Measurements from ENCODE around the gene MMP23B. TPM values are rescaled to one million over a fixed set of nuclear protein-coding genes. Genes with fewer than 3 reads are reported as not detected.
"Not testable (repeated sequence)": the region's sequence is repeated elsewhere in the genome, so short reads cannot be mapped to it uniquely, and the experiment has no call there.

The MMP23B gene
- total RNA-seq, 1 donor from 2014 or later: 56.0 TPM

GRCh38 chr1:1630965-1631781 lies 800 bp upstream of the MMP23B start:
- peak; percentile 65 for DNase-seq (ENCODE audit: low spot score)

- not testable (repeated sequence) for DNase-seq (ENCODE audit: low spot score)
These were observed 1.4 kb downstream of the MMP23B start for GRCh38 chr1:1633409-1633808.

GRCh38 chr1:1634613-1635012 lies 2.6 kb downstream of the MMP23B start:
- DNase-seq (ENCODE audit: low spot score): not testable (repeated sequence)

GRCh38 chr1:1636621-1637478 lies 4.9 kb downstream of the MMP23B start:
- not testable (repeated sequence) for DNase-seq (ENCODE audit: low spot score)

- DNase-seq (ENCODE audit: low spot score): not testable (repeated sequence)
These were observed 5.5 kb downstream of the MMP23B start for GRCh38 chr1:1637479-1637875.

- not testable (repeated sequence) for DNase-seq (ENCODE audit: low spot score)
These were observed 6.6 kb downstream of the MMP23B start for GRCh38 chr1:1638528-1638927.

DNA sequence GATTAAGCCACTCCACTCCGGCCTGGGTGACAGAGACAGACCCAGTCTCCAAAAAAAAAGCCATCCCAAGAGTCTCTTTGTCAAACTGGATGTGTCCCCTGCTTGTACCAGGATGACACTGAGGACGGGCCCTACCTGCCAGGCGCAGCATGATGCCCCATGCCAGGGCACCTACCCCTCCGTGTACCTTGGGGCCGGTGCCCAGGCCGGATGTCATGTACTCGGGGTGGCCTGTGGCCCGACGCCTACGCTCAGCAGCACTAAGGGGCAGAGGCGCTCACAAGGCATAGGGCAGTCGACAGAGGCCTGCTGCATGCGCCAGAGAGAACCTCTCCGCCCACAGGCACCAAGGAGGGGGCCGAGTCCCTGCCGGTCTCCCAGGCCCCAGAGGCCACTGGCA lies 7.4 kb downstream of the MMP23B start:
- DNase-seq (ENCODE audit: low spot score): not testable (repeated sequence)

DNA sequence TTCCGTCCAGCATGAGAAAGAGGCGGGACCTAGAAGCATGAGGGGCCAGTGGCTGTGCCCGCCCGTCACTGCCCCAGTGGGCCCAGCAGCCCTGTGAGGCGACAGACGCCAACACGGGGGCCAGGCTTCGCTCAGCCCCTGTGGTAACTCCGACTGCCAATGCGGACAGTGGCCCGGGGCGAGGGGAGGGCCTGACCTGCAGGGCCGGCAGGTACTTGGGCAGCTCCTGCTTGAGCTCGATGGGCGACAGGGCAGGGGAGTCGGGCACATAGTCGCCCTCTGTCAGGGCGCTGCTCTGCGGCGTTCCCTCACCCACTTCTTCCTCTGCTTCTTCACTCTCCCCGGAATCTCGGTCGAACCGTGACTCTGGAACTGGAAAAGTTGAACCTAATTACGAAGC lies 8.1 kb downstream of the MMP23B start:
- not testable (repeated sequence) for DNase-seq (ENCODE audit: low spot score)

GRCh38 chr1:1640711-1641461 lies 8.9 kb downstream of the MMP23B start:
- not testable (repeated sequence) for DNase-seq (ENCODE audit: low spot score)

DNA sequence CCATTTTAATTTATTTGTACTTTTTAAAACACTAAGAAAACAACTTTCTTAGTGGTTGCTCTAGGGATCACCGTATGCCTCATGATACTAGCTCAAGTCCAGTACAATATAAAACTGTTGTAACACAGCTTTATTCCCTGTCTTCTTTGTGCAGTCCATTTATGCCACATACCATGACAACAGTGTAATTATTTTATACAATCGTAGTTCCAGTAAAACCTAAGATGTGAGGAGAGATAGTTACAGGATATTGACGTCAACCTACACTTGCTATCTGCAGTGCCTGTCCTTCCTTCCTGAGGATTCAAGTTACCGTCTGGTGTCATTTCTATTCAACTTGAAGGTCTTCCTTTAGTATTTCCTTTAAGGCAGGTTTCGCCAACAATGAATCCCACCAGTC lies 14.4 kb downstream of the MMP23B start:
- not testable (repeated sequence) for DNase-seq (ENCODE audit: low spot score)

DNA sequence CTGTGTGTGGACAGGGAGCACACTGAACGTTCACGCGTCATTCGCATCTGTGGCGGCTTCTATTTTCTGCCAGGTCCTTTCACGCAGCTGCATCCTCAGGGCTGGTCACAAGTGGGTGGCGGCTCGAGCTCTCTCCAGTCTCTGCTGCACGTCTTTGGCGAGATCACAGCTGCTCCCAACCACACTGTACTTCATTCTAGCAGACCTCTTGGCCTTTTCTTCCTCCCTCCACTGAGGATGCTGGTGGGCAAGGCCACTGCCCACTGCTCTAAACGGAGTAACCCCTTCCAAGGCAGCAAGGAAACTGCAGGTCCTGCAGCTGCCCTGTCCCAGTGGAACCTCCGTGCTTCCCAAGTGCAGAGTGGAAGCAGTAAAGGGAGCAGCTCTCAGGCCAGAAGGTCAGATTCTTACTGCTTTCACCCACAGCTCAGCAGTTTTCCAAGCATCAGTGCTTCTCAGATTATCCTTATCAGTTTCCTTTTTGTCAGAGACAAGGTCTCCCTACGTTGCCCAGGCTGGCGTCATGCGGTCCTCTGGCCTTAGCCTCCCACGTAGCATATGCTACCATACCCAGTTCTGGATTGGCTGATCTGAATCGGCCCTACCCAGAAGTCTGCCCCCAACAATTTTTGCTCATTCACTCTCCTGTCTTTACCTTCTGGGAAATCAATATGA lies 15.7 kb downstream of the MMP23B start:
- DNase-seq (ENCODE audit: low spot score): not testable (repeated sequence)

GRCh38 chr1:1648265-1648664 lies 16.3 kb downstream of the MMP23B start:
- not testable (repeated sequence) for DNase-seq (ENCODE audit: low spot score)

- DNase-seq (ENCODE audit: low spot score): peak; percentile 96
These were observed 26.9 kb downstream of the MMP23B start, which contains the start of gene CDK11B for GRCh38 chr1:1658583-1659549. Gene CDK11B, minus strand, starts transcription at chr1:1659004. Its CDS starts 1,519 bp downstream, at chr1:1657485.

DNA sequence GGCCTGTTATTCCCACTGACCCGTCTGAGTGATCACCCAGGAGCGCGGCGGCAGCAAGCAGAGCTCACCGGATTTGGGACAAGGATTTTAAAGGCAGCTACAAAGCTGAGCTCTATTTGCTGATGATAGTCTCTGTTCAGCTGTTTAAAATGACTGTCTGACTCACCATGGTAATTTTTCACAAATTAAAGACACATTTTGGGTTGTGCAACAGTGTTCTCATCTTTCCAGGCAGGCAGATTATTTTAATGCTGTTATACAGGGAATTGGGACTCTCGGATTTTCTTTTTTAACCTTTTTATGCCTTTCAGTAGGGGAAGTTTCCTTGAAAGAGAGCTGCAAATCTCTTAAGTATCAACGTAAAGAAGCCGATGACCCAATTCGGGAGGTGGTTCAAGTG lies 30.4 kb downstream of the MMP23B start:
- DNase-seq (ENCODE audit: low spot score): not testable (repeated sequence)

- not testable (repeated sequence) for DNase-seq (ENCODE audit: low spot score)
These were observed 31.0 kb downstream of the MMP23B start for GRCh38 chr1:1662830-1663560.

GRCh38 chr1:1664318-1664717 lies 32.3 kb downstream of the MMP23B start:
- not testable (repeated sequence) for DNase-seq (ENCODE audit: low spot score)

DNA sequence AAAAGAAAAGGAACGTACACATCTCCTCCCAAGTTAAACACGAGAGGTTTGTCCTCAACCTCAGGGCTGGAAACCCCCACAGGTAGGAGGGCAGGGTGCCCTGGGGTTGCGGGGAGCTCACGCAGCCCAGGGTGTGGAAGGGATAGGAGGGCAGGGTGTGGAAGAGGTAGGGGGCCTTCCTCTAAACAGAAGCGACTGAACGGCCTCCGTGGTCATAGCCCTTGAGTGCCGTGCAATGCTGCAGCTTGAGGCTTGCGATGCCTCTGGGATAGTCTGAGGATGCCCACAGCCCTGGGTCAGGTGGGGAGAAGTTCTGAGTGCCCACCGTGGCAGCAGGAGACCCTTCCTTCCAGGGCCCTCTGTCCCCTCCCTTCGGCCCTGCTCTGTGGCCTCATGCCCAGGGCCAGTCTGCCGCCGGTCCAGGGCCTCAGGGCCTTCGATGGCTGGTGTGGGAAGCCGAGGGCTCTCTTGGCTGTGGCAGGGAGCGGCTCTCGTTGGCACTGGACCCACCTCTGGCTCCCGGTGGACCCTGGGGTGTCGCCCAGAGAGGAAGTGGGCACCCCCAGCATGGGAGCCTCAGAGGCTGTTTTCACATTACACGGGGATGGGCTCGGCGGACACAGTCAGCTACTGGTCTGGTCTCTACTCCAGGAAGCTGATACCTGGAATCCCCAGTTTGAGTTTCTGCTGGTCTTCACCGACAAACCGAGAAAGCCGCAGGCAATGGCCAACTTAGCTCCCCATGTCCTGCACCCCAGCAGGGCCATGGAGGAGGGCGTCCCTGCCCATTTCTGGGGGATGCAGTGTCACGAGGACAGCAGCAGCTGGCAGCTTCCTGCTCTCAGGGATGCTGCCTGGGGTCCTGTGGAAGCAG lies 33.2 kb downstream of the MMP23B start:
- no peak for DNase-seq (ENCODE audit: low spot score)

DNA sequence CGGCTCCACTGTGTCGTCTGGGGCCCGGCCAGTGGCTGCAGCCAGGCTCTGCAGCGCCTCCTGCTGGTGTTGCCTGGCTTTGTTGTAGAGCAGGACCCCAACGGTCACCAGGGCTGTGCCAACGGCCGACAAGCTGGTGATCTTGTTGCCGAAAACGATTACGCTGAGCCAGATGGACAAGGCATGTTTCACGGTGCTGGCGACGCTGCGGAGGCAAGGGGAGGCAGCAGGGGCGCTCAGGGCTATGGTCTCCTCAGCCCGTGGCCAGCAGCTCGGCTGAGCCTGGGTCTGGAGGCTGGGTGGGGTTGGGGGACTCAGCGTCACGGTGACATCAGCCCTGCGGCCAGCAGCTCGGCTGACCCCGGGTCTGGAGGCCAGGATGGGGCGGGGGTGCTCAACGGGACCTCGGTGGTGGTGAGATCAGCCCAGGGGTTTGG lies 33.9 kb downstream of the MMP23B start:
- no peak for DNase-seq (ENCODE audit: low spot score)
